NCI-H2227 (cell line): ENCODE measurements around the gene PLXNA4.

Experiments used
- DNase-seq: peaks from one replicate; lab custom pipeline; 2025; ENCODE audit not compliant: unreplicated experiment; lab: John Stamatoyannopoulos, UW

Gene PLXNA4

GRCh38 chr7:132108563-132108962, 467.7 kb downstream of the PLXNA4 start:
- no peak for DNase-seq

- DNase-seq: no peak
Measured at GRCh38 chr7:132106491-132106890, 469.8 kb downstream of the PLXNA4 start.

- DNase-seq: no peak
Measured at GRCh38 chr7:132105096-132105495, 471.2 kb downstream of the PLXNA4 start.

- DNase-seq: no peak
Measured at GRCh38 chr7:132103718-132104117, 472.6 kb downstream of the PLXNA4 start.

GRCh38 chr7:132102942-132103341, 473.3 kb downstream of the PLXNA4 start:
- DNase-seq: peak; percentile 6

GRCh38 chr7:132102391-132102790, 473.9 kb downstream of the PLXNA4 start:
- no peak for DNase-seq

GRCh38 chr7:132100981-132101380, 475.3 kb downstream of the PLXNA4 start:
- DNase-seq: no peak

GRCh38 chr7:132100483-132100882, 475.8 kb downstream of the PLXNA4 start:
- no peak for DNase-seq

- no peak for DNase-seq
Measured at GRCh38 chr7:132099163-132099562, 477.1 kb downstream of the PLXNA4 start.

GRCh38 chr7:132098327-132098726, 477.9 kb downstream of the PLXNA4 start:
- DNase-seq: no peak

- no peak for DNase-seq
Measured at GRCh38 chr7:132097550-132098134, 478.6 kb downstream of the PLXNA4 start.

GRCh38 chr7:132095111-132095765, 481.0 kb downstream of the PLXNA4 start:
- DNase-seq: no peak

- no peak for DNase-seq
Measured at GRCh38 chr7:132092106-132092505, 484.2 kb downstream of the PLXNA4 start.

GRCh38 chr7:132091706-132092105, 484.6 kb downstream of the PLXNA4 start:
- no peak for DNase-seq

GRCh38 chr7:132090444-132090843, 485.8 kb downstream of the PLXNA4 start:
- DNase-seq: no peak

GRCh38 chr7:132089356-132089755, 486.9 kb downstream of the PLXNA4 start:
- DNase-seq: no peak

- DNase-seq: no peak
Measured at GRCh38 chr7:132087421-132087820, 488.8 kb downstream of the PLXNA4 start.

GRCh38 chr7:132084776-132085388, 491.4 kb downstream of the PLXNA4 start:
- no peak for DNase-seq

- DNase-seq: no peak
Measured at GRCh38 chr7:132083537-132084123, 492.6 kb downstream of the PLXNA4 start.

- DNase-seq: no peak
Measured at GRCh38 chr7:132083126-132083525, 493.1 kb downstream of the PLXNA4 start.

- DNase-seq: no peak
Measured at GRCh38 chr7:132082394-132082793, 493.9 kb downstream of the PLXNA4 start.

GRCh38 chr7:132081686-132082085, 494.6 kb downstream of the PLXNA4 start:
- no peak for DNase-seq
